H1 (cell line): ENCODE measurements around the gene NKAIN2. TPM values are rescaled to one million over a fixed set of nuclear protein-coding genes. Genes with fewer than 3 reads are reported as not detected.

Experiments
- CTCF ChIA-PET: fragments of 300-600 bp; sonication (Branson Sonifier 250); formaldehyde crosslinking; loops from one replicate; lab custom pipeline; 2021; ENCODE audit not compliant: partially characterized antibody; lab: Charles Lee
- POLR2A ChIA-PET: fragments of 300-600 bp; sonication (Branson Sonifier 250); formaldehyde crosslinking; loops from one replicate; lab custom pipeline; 2021; ENCODE audit warnings: inconsistent platforms; ENCODE audit not compliant: partially characterized antibody; lab: Charles Lee
- DNase-seq, 2 experiments: peaks; one replicate each; pipeline versions ENCODE4 v3.0.0 to v3.0.0-alpha.2; 2010 to 2022; ENCODE audit warnings: low spot score in 2 of 2, low read depth in 1 of 2, mixed read lengths in 1 of 2
- FAIRE-seq: peaks from 2 replicates; lab custom pipeline; 2011; peaks lifted over from hg19 to GRCh38; lab: Jason Lieb, UNC
- H2AFZ ChIP-seq: 2 replicates; pipeline ENCODE4 v1.8.1; 2012; ENCODE audit warnings: low read length, inconsistent platforms
- H2AK5ac ChIP-seq: 2 replicates; pipeline ENCODE4 v1.6.1; 2013; ENCODE audit warnings: low read depth, low read length
- H2BK120ac ChIP-seq: replicated peaks from 2 replicates; pipeline ENCODE3; 2013; ENCODE audit warnings: low read depth, low read length, inconsistent platforms
- H2BK12ac ChIP-seq: 2 replicates; pipeline ENCODE4 v1.6.1; 2013; ENCODE audit warnings: low read depth, low read length
- H2BK15ac ChIP-seq: 2 replicates; pipeline ENCODE4 v1.6.1; 2013; ENCODE audit warnings: low read length
- H2BK20ac ChIP-seq: 2 replicates; pipeline ENCODE4 v1.6.1; 2013; ENCODE audit warnings: low read length
- H2BK5ac ChIP-seq: 2 replicates; pipeline ENCODE4 v1.6.1; 2013; ENCODE audit warnings: low read depth, low read length
- H3K14ac ChIP-seq: 2 replicates; pipeline ENCODE4 v1.6.1; 2013; ENCODE audit warnings: inconsistent platforms; ENCODE audit not compliant: insufficient read length
- H3K18ac ChIP-seq: 2 replicates; pipeline ENCODE4 v1.6.1; 2013; ENCODE audit warnings: low read length; ENCODE audit errors: extremely low read depth
- H3K23ac ChIP-seq: 2 replicates; pipeline ENCODE4 v1.6.1; 2013; ENCODE audit warnings: inconsistent platforms; ENCODE audit not compliant: insufficient read length
- H3K23me2 ChIP-seq: 2 replicates; pipeline ENCODE4 v1.6.1; 2013; ENCODE audit warnings: low read depth, low read length
- H3K27ac ChIP-seq: 2 replicates; pipeline ENCODE4 v1.6.1; 2011; ENCODE audit warnings: low read depth, low read length, inconsistent platforms
- H3K27me3 ChIP-seq, 4 experiments: replicated peaks in 1 of 4; 1 replicate in 1 of 4; 2 replicates in 3 of 4; pipeline versions ENCODE4 v1.6.1 to v1.8.1; 2011 to 2013; ENCODE audit warnings: low read length in 3 of 4, mild to moderate bottlenecking in 3 of 4, inconsistent platforms in 2 of 4, mixed read lengths in 2 of 4, moderate library complexity in 1 of 4; ENCODE audit not compliant: control insufficient read depth in 3 of 4, insufficient read depth in 3 of 4; ENCODE audit errors: extremely low read depth in 1 of 4
- H3K36me3 ChIP-seq, 4 experiments: 2 replicates each; pipeline versions ENCODE4 v1.6.1 to v1.8.1; 2011 to 2013; ENCODE audit warnings: mild to moderate bottlenecking in 4 of 4, low read length in 3 of 4, moderate library complexity in 2 of 4, control low read depth in 1 of 4, inconsistent platforms in 1 of 4; ENCODE audit not compliant: insufficient read depth in 4 of 4, control insufficient read depth in 2 of 4
- H3K4ac ChIP-seq: replicated peaks from 2 replicates; pipeline ENCODE3; 2013; ENCODE audit warnings: low read length, low read depth, mixed read lengths, inconsistent platforms; ENCODE audit not compliant: insufficient read length
- H3K4me1 ChIP-seq, 4 experiments: replicated peaks in 1 of 4; 1 replicate in 1 of 4; 2 replicates in 3 of 4; pipeline versions ENCODE4 v1.6.1 to v1.8.1; 2011 to 2013; ENCODE audit warnings: low read length in 3 of 4, inconsistent platforms in 2 of 4, mixed read lengths in 1 of 4; ENCODE audit not compliant: insufficient read depth in 4 of 4, control insufficient read depth in 3 of 4
- H3K4me2 ChIP-seq, 2 experiments: 2 replicates each; pipeline versions ENCODE4 v1.6.1 to v1.8.1; 2011 to 2013; ENCODE audit warnings: low read depth in 2 of 2, low read length in 2 of 2, control low read depth in 1 of 2, inconsistent platforms in 1 of 2, mild to moderate bottlenecking in 1 of 2; ENCODE audit not compliant: insufficient read depth in 1 of 2
- H3K4me3 ChIP-seq, 4 experiments: fragments of 200-600, 300-600 bp in 1 of 4; sonication (generic), shearing (Covaris generic), sonication (Bioruptor Twin) in 1 of 4; 2 replicates each; pipeline versions ENCODE4 v1.5.1 to v1.8.1; 2011 to 2016; ENCODE audit warnings: low read length in 4 of 4, low read depth in 3 of 4, control low read depth in 2 of 4, inconsistent platforms in 2 of 4, mild to moderate bottlenecking in 2 of 4, mixed read lengths in 1 of 4, moderate library complexity in 1 of 4; ENCODE audit not compliant: insufficient read depth in 2 of 4; ENCODE audit errors: extremely low read depth in 1 of 4
- H3K56ac ChIP-seq: replicated peaks from 2 replicates; pipeline ENCODE3; 2013; ENCODE audit warnings: low read depth, mild to moderate bottlenecking, mixed read lengths, low read length, inconsistent platforms; ENCODE audit not compliant: insufficient read length
- H3K79me1 ChIP-seq: 2 replicates; pipeline ENCODE4 v1.6.1; 2013; ENCODE audit warnings: low read depth, low read length, control low read depth
- H3K79me2 ChIP-seq, 2 experiments: 2 replicates each; pipeline versions ENCODE4 v1.6.1 to v1.8.1; 2012 to 2013; ENCODE audit warnings: low read length in 2 of 2, mild to moderate bottlenecking in 2 of 2, inconsistent platforms in 1 of 2; ENCODE audit not compliant: insufficient read depth in 2 of 2, control insufficient read depth in 1 of 2
- H3K9ac ChIP-seq, 4 experiments: replicated peaks in 1 of 4; 1 replicate in 1 of 4; 2 replicates in 3 of 4; pipeline versions ENCODE4 v1.6.1 to v1.8.1; 2011 to 2013; ENCODE audit warnings: low read depth in 3 of 4, low read length in 3 of 4, control low read depth in 2 of 4, mild to moderate bottlenecking in 2 of 4, moderate library complexity in 2 of 4, inconsistent platforms in 1 of 4; ENCODE audit errors: extremely low read depth in 1 of 4
- H3K9me3 ChIP-seq, 2 experiments: 2 replicates each; pipeline versions ENCODE4 v1.6.1 to v1.8.1; 2012 to 2013; ENCODE audit warnings: mild to moderate bottlenecking in 2 of 2, moderate library complexity in 2 of 2, control low read depth in 1 of 2, inconsistent platforms in 1 of 2, low read depth in 1 of 2, low read length in 1 of 2, mixed read lengths in 1 of 2; ENCODE audit not compliant: insufficient read depth in 2 of 2
- H4K20me1 ChIP-seq, 2 experiments: replicated peaks in 1 of 2; 2 replicates each; pipeline versions ENCODE3 to v1.8.1; 2011 to 2013; ENCODE audit warnings: inconsistent platforms in 2 of 2, low read length in 2 of 2, mild to moderate bottlenecking in 1 of 2; ENCODE audit not compliant: insufficient read depth in 2 of 2, control insufficient read depth in 1 of 2
- H4K5ac ChIP-seq: 2 replicates; pipeline ENCODE4 v1.6.1; 2013; ENCODE audit warnings: low read length, low read depth, mixed read lengths, inconsistent platforms; ENCODE audit not compliant: insufficient read length
- H4K8ac ChIP-seq: 2 replicates; pipeline ENCODE4 v1.8.0; 2013; ENCODE audit warnings: mild to moderate bottlenecking, moderate library complexity, low read length, inconsistent platforms; ENCODE audit not compliant: insufficient read depth; ENCODE audit errors: extremely low read depth
- H4K91ac ChIP-seq: replicated peaks from 2 replicates; pipeline ENCODE3; 2013; ENCODE audit warnings: low read length, mixed read lengths, inconsistent platforms; ENCODE audit not compliant: insufficient read length
- BCL11A ChIP-seq, 2 experiments: IDR thresholded peaks; one replicate each; pipeline ENCODE4 v1.6.1; 2011; ENCODE audit warnings: low read depth in 2 of 2, low read length in 2 of 2, mild to moderate bottlenecking in 2 of 2
- CBX5 ChIP-seq: fragments of 300-800, 300-1000 bp; sonication (generic); IDR thresholded peaks from 2 replicates; pipeline ENCODE4 v1.7.1; 2016; ENCODE audit warnings: antibody characterized with exemption, low read length, low read depth
- CHD2 ChIP-seq: IDR thresholded peaks from 2 replicates; pipeline ENCODE4 v1.6.1; 2012; ENCODE audit warnings: low read length, improper control_type of control experiment
- E2F6 ChIP-seq: IDR thresholded peaks from 2 replicates; pipeline ENCODE4 v1.6.1; 2012; ENCODE audit warnings: inconsistent platforms
- HDAC6 ChIP-seq: IDR thresholded peaks from one replicate; pipeline ENCODE4 v1.7.1; 2012; ENCODE audit warnings: low read depth, mild to moderate bottlenecking, inconsistent platforms, low read length, moderate library complexity
- KDM1A ChIP-seq: fragments of 200-600, 300-600 bp; sonication (generic); IDR thresholded peaks from 2 replicates; pipeline ENCODE4 v1.7.1; 2016; ENCODE audit warnings: mild to moderate bottlenecking, low read length, borderline replicate concordance
- MAFK ChIP-seq: IDR thresholded peaks from 2 replicates; pipeline ENCODE4 v1.6.1; 2012; ENCODE audit warnings: low read depth, mild to moderate bottlenecking, improper control_type of control experiment, low read length
- PHF8 ChIP-seq: fragments of 200-600 bp; sonication (generic); conservative IDR thresholded peaks from 2 replicates; pipeline ENCODE4 v1.7.1; 2012; ENCODE audit warnings: low read depth, mild to moderate bottlenecking, inconsistent platforms, low read length, moderate library complexity
- POLR2A ChIP-seq, 2 experiments: IDR thresholded peaks; 1 replicate in 1 of 2; 2 replicates in 1 of 2; pipeline ENCODE4 v1.6.1; 2011; ENCODE audit warnings: low read depth in 2 of 2, low read length in 2 of 2, mild to moderate bottlenecking in 2 of 2; ENCODE audit errors: control extremely low read depth in 1 of 2
- RBBP5 ChIP-seq: IDR thresholded peaks from 2 replicates; pipeline ENCODE4 v1.7.1; 2012; ENCODE audit warnings: low read depth, mild to moderate bottlenecking, inconsistent platforms, low read length, moderate library complexity, borderline replicate concordance
- SP1 ChIP-seq: IDR thresholded peaks from 2 replicates; pipeline ENCODE4 v1.6.1; 2011; ENCODE audit warnings: low read depth, low read length
- SUZ12 ChIP-seq: fragments of 200-600 bp; sonication (generic); IDR thresholded peaks from 2 replicates; pipeline ENCODE4 v1.6.1; 2012; ENCODE audit warnings: mild to moderate bottlenecking, inconsistent platforms, low read length, moderate library complexity, mixed read lengths
- TAF7 ChIP-seq: optimal IDR thresholded peaks from 2 replicates; pipeline ENCODE3; 2011; ENCODE audit warnings: low read depth, mild to moderate bottlenecking, inconsistent platforms, low read length, moderate library complexity, borderline replicate concordance
- TEAD4 ChIP-seq: IDR thresholded peaks from 2 replicates; pipeline ENCODE4 v1.6.1; 2012; ENCODE audit warnings: low read depth, low read length, inconsistent platforms, mixed read lengths
- WGBS, 2 experiments: shearing (Covaris generic) in 1 of 2; methylation state at CpG; one replicate each; pipeline versions ENCODE4 v1.1.6 to v1.1.7; 2013 to 2015; ENCODE audit warnings: low lambda C conversion rate in 2 of 2, mixed read lengths in 2 of 2, inconsistent platforms in 1 of 2, low coverage in 1 of 2, missing lambda C conversion rate in 1 of 2; ENCODE audit not compliant: insufficient replicate concordance in 2 of 2, insufficient coverage in 1 of 2, insufficient read length in 1 of 2; ENCODE audit errors: extremely low coverage in 1 of 2, missing lambda C conversion rate in 1 of 2; 5-methylcytosine and 5-hydroxymethylcytosine counted together
- polyA plus RNA-seq, 7 experiments: library from polyadenylated mRNA; depleted of rRNA in 3 of 7; stranded (reverse) in 5 of 7; unstranded in 2 of 7; fragments of >200 nt in 5 of 7; fragments of 200-250 nt in 2 of 7; gene quantifications; 1 replicate in 5 of 7; 2 replicates in 1 of 7; 4 replicates in 1 of 7; pipeline versions ENCODE4 v1.2.1 to v1.2.3, GENCODE V29; 2011 to 2013; ENCODE audit warnings: missing spikeins in 2 of 7, mixed read lengths in 2 of 7
- total RNA-seq: library from RNA; stranded (reverse); fragmentation: NEBNext Ultra II Directional; extraction: Animal tissue kit (Norgen Biotek cat#: 25700); gene quantifications from 2 replicates; pipeline ENCODE4 v1.2.1, GENCODE V29; 2021

The NKAIN2 gene
- total and polyA plus RNA-seq, 2 of the 8 experiments (the other 6 are each of a cell fraction or from before 2014, with no cell fraction given): 0.20 to 0.34 TPM

- no peak overlapping the region for H3K14ac ChIP-seq
- no peak overlapping the region for H2BK20ac ChIP-seq
- H3K4me2 ChIP-seq: no peak overlapping the region
- H3K4me3 ChIP-seq: no peak overlapping the region
- H4K8ac ChIP-seq: no peak overlapping the region
- H3K36me3 ChIP-seq: no peaks in the 10 kb centered on the region
- no peaks in the 10 kb centered on the region for H3K9me3 ChIP-seq
- ChIA-PET POLR2A (no interaction called here), CTCF (interaction anchor here (1.1 kb wide), 1 partner anchor 15 kb away, joined by 3 read pairs; no protein-coding TSS in a partner anchor)
- H4K20me1 ChIP-seq: no peaks in the 10 kb centered on the region
- H3K4me1 ChIP-seq: no peaks in the 10 kb centered on the region
- no peak overlapping the region for H3K18ac ChIP-seq
- H2BK15ac ChIP-seq: no peak overlapping the region
- no peak overlapping the region for H2AK5ac ChIP-seq
- WGBS, 2 experiments: 95% methylated on average over 8 of the region's 8 CpGs; no CpG with 5 or more reads in 1 of the 2 experiments
- H4K5ac ChIP-seq: no peak overlapping the region
- no peak overlapping the region for H3K9ac ChIP-seq
- no peaks in the 10 kb centered on the region for H3K79me2 ChIP-seq
- no peak overlapping the region for H3K27ac ChIP-seq
- no peak overlapping the region for H2AFZ ChIP-seq
- DNase-seq (no peak), FAIRE-seq (no peak)
- H3K4ac ChIP-seq: no peak overlapping the region
- no peak overlapping the region for H2BK120ac ChIP-seq
- H3K23me2 ChIP-seq: no peaks in the 10 kb centered on the region
- no peaks in the 10 kb centered on the region for H3K79me1 ChIP-seq
- no peak overlapping the region for H4K91ac ChIP-seq
- no peak overlapping the region for H2BK12ac ChIP-seq
- H3K56ac ChIP-seq: no peak overlapping the region
- H3K23ac ChIP-seq: no peak overlapping the region
- no peaks in the 10 kb centered on the region for H3K27me3 ChIP-seq
- H2BK5ac ChIP-seq: no peak overlapping the region
- no peak for TF ChIP-seq MAFK
- TF ChIP-seq CHD2: no peak
- TF ChIP-seq E2F6: no peak
- no peak for TF ChIP-seq CBX5
- TF ChIP-seq HDAC6: no peak
- no peak for TF ChIP-seq PHF8
- no peak for TF ChIP-seq SUZ12
- TF ChIP-seq TAF7: no peak
- TF ChIP-seq BCL11A (IDR thresholded peaks at IDR 0.05; ENCODE audit: low read depth in 2 of 2, low read length in 2 of 2): no peak
- TF ChIP-seq SP1: no peak
- TF ChIP-seq POLR2A (IDR thresholded peaks at IDR 0.05; ENCODE audit: control extremely low read depth in 1 of 2, low read depth in 2 of 2, low read length in 2 of 2): no peak
- no peak for TF ChIP-seq TEAD4
- TF ChIP-seq RBBP5: no peak
- no peak for TF ChIP-seq KDM1A
Measured at GRCh38 chr6:124254941-124255685, 451.4 kb downstream of the NKAIN2 start.
